Endothelial cell of umbilical vein (primary cell): ENCODE data around the gene MAPK6.

Source experiments
- EZH2 ChIP-seq: IDR thresholded peaks from 2 replicates; pipeline ENCODE4 v1.6.1; 2012; ENCODE audit warnings: borderline replicate concordance, low read depth, mild to moderate bottlenecking, moderate library complexity, low read length, inconsistent platforms; ENCODE audit not compliant: severe bottlenecking
- GATA2 ChIP-seq: IDR thresholded peaks from 2 replicates; pipeline ENCODE4 v1.7.0; 2011; ENCODE audit warnings: low read depth, mild to moderate bottlenecking, moderate library complexity, mixed read lengths, low read length; ENCODE audit not compliant: insufficient read length, insufficient read depth
- JUN ChIP-seq: IDR thresholded peaks from 2 replicates; pipeline ENCODE4 v1.6.1; 2011; ENCODE audit warnings: borderline replicate concordance, low read depth; ENCODE audit not compliant: insufficient read length, insufficient read depth
- MYC ChIP-seq: IDR thresholded peaks from one replicate; pipeline ENCODE4 v1.6.1; 2011; ENCODE audit warnings: mild to moderate bottlenecking, low read depth, low read length
- POLR2A ChIP-seq: IDR thresholded peaks from 2 replicates; pipeline ENCODE4 v1.6.1; 2012; ENCODE audit warnings: low read depth, mild to moderate bottlenecking, control low read depth, low read length
- POLR2AphosphoS5 ChIP-seq: IDR thresholded peaks from 2 replicates; pipeline ENCODE4 v1.6.1; 2012; ENCODE audit warnings: low read depth, mild to moderate bottlenecking, control low read depth, low read length, moderate library complexity; ENCODE audit not compliant: insufficient read depth
- TF ChIP-seq, protein P1 (sequence below), 2 donors: IDR thresholded peaks; 1 replicate in 1 of 2; 2 replicates in 1 of 2; pipeline ENCODE4 v1.5.1; 2011; ENCODE audit warnings: low read length in 2 of 2, mild to moderate bottlenecking in 2 of 2, moderate library complexity in 2 of 2, control low read depth in 1 of 2, inconsistent platforms in 1 of 2, low read depth in 1 of 2; ENCODE audit not compliant: insufficient read depth in 1 of 2; ENCODE audit errors: extremely low read depth in 1 of 2

DNA sequence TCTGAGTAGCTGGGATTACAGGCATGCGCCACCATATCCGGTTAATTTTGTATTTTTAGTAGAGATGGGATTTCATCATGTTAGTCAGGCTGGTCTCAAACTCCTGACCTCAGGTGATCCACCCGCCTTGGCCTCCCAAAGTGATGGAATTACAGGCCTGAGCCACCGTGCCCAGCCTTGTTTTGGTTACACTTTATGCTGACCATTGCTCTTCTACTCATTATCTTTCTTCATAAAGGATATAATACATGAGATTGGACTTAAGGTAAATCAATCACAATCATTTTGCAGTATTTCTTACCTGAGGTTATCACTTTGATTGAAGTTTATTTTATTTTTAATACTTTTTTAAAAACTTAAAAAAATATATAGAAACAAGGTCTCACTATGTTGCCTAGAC, 45.2 kb upstream of the MAPK6 start:
- TF ChIP-seq, protein P1, sequence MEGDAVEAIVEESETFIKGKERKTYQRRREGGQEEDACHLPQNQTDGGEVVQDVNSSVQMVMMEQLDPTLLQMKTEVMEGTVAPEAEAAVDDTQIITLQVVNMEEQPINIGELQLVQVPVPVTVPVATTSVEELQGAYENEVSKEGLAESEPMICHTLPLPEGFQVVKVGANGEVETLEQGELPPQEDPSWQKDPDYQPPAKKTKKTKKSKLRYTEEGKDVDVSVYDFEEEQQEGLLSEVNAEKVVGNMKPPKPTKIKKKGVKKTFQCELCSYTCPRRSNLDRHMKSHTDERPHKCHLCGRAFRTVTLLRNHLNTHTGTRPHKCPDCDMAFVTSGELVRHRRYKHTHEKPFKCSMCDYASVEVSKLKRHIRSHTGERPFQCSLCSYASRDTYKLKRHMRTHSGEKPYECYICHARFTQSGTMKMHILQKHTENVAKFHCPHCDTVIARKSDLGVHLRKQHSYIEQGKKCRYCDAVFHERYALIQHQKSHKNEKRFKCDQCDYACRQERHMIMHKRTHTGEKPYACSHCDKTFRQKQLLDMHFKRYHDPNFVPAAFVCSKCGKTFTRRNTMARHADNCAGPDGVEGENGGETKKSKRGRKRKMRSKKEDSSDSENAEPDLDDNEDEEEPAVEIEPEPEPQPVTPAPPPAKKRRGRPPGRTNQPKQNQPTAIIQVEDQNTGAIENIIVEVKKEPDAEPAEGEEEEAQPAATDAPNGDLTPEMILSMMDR (IDR thresholded peaks at IDR 0.05; ENCODE audit: extremely low read depth in 1 of 2, insufficient read depth in 1 of 2, low read depth in 1 of 2, low read length in 2 of 2): no peak
- TF ChIP-seq POLR2A: no peak
- TF ChIP-seq EZH2: no peak
- TF ChIP-seq MYC: no peak
- TF ChIP-seq POLR2AphosphoS5: no peak
- TF ChIP-seq GATA2: no peak
- no peak for TF ChIP-seq JUN
